K562 (cell line): ENCODE data around the gene PDE6D. TPM values are rescaled to one million over a fixed set of nuclear protein-coding genes. Genes with fewer than 3 reads are reported as not detected.

Source experiments
- CTCF ChIP-seq, 3 experiments: IDR thresholded peaks in 2 of 3; conservative IDR thresholded peaks in 1 of 3; 2 replicates each; pipeline ENCODE4 v1.5.1; 2011 to 2012; ENCODE audit warnings: low read length in 3 of 3, mild to moderate bottlenecking in 3 of 3, control low read depth in 2 of 3, improper control_type of control experiment in 1 of 3, inconsistent platforms in 1 of 3, low read depth in 1 of 3, mixed read lengths in 1 of 3, moderate library complexity in 1 of 3; ENCODE audit not compliant: insufficient read depth in 2 of 3
- RCOR1 ChIP-seq, 2 experiments: IDR thresholded peaks; 2 replicates each; pipeline ENCODE4 v1.6.1; 2012; ENCODE audit warnings: low read depth in 2 of 2, low read length in 2 of 2, borderline replicate concordance in 1 of 2, improper control_type of control experiment in 1 of 2
- ZNF398 ChIP-seq: fragments of 250-450 bp; sonication (Bioruptor Pico); IDR thresholded peaks from 2 replicates; pipeline ENCODE4 v1.8.0; 2021; ENCODE audit warnings: moderate library complexity, mild to moderate bottlenecking, inconsistent platforms
- ZNF764 ChIP-seq: fragments of 250-450 bp; sonication (Bioruptor Pico); IDR thresholded peaks from 2 replicates; pipeline ENCODE4 v1.4.0; 2020; ENCODE audit warnings: low read depth, mild to moderate bottlenecking, moderate library complexity
- polyA plus RNA-seq, 8 experiments: library from polyadenylated mRNA; depleted of rRNA in 4 of 8; stranded (reverse) in 5 of 8; unstranded in 3 of 8; fragments of >200 nt; fragmentation: Nextera tagmentation in 2 of 8; fragmentation: Illumina TruSeq in 1 of 8; extraction: Ambion mirVana in 2 of 8; extraction: Trizol in 1 of 8; gene quantifications; 2 replicates each; pipeline versions ENCODE4 v1.2.1 to v1.2.3, GENCODE V29; 2011 to 2014; ENCODE audit warnings: inconsistent platforms in 1 of 8, missing spikeins in 1 of 8
- total RNA-seq, 7 experiments: library from RNA; depleted of rRNA in 6 of 7; stranded (reverse); fragments of >200 nt in 6 of 7; fragmentation: Illumina TruSeq in 2 of 7; extraction: Trizol in 2 of 7; gene quantifications; 2 replicates each; pipeline versions ENCODE4 v1.2.1 to v1.2.3, GENCODE V29; 2011 to 2021; ENCODE audit warnings: low replicate concordance in 1 of 7

The PDE6D gene
- total and polyA plus RNA-seq, 9 of the 15 experiments (the other 6 are each of a cell fraction or from before 2014, with no cell fraction given): 0.65 to 11.6 (median 7.0) TPM

- TF ChIP-seq ZNF398 (CRISPR knock-in tag) (no peak), RCOR1 (IDR thresholded peaks at IDR 0.05; ENCODE audit: borderline replicate concordance in 1 of 2, low read depth in 2 of 2, low read length in 2 of 2) (0 out of 4 replicates have a peak, but pooled peaks of 1 of the 2 experiments have one; percentile 17), CTCF (IDR thresholded peaks at IDR 0.05 in 2 of 3, conservative IDR thresholded peaks at IDR 0.05 in 1 of 3; ENCODE audit: insufficient read depth in 2 of 3, low read depth in 1 of 3, low read length in 3 of 3) (peak; percentile 55 to 76 (median 56)), ZNF764 (CRISPR knock-in tag) (no peak)
Observed at GRCh38 chr2:231800493-231801091, 19.5 kb upstream of the PDE6D start (continued).
